Sigmoid colon (tissue), 7 donors: ENCODE data around the gene PLEKHG3. TPM values are rescaled to one million over a fixed set of nuclear protein-coding genes. Genes with fewer than 3 reads are reported as not detected.
A peak's percentile ranks its signal among the peaks of the same experiment; 100 is the strongest.

Experiments used
- DNase-seq: peaks from one replicate; pipeline ENCODE4 v3.0.0-alpha.2; 2019
- H3K27ac ChIP-seq, 4 donors: fragments of 200-600 bp; sonication (generic); one replicate each; pipeline ENCODE4 v1.5.1; 2016 to 2019; ENCODE audit warnings: mild to moderate bottlenecking in 1 of 4
- H3K27me3 ChIP-seq, 3 donors: fragments of 200-600 bp; sonication (generic); one replicate each; pipeline ENCODE4 v1.5.1; 2019; ENCODE audit warnings: mild to moderate bottlenecking in 1 of 3
- H3K36me3 ChIP-seq, 4 donors: fragments of 200-600 bp; sonication (generic); one replicate each; pipeline ENCODE4 v1.5.1; 2016 to 2019
- H3K4me1 ChIP-seq, 4 donors: fragments of 200-600 bp; sonication (generic); one replicate each; pipeline ENCODE4 v1.5.1; 2017 to 2019
- H3K4me3 ChIP-seq, 4 donors: fragments of 200-600 bp; sonication (generic); one replicate each; pipeline ENCODE4 v1.5.1; 2017 to 2019; ENCODE audit warnings: mild to moderate bottlenecking in 2 of 4, moderate library complexity in 1 of 4
- H3K9me3 ChIP-seq, 4 donors: fragments of 200-600 bp in 3 of 4; sonication (generic) in 3 of 4; one replicate each; pipeline versions ENCODE4 v1.5.1 to v1.6.1; 2013 to 2019
- CTCF ChIP-seq, 4 experiments: fragments of 450-650 bp in 3 of 4; fragments of 200-600 bp in 1 of 4; IDR thresholded peaks; one replicate each; pipeline ENCODE4 v1.5.1; 2016 to 2019; ENCODE audit warnings: antibody characterized with exemption in 4 of 4, mild to moderate bottlenecking in 3 of 4, moderate library complexity in 2 of 4
- EP300 ChIP-seq, 4 donors: sonication (generic); formaldehyde crosslinking; IDR thresholded peaks; one replicate each; pipeline ENCODE4 v1.6.1; 2017; ENCODE audit warnings: antibody characterized with exemption in 4 of 4
- POLR2A ChIP-seq, 2 donors: fragments of 450-650 bp; IDR thresholded peaks; one replicate each; pipeline ENCODE4 v1.6.1; 2016; ENCODE audit warnings: antibody characterized with exemption in 2 of 2, mild to moderate bottlenecking in 2 of 2, moderate library complexity in 2 of 2
- POLR2AphosphoS5 ChIP-seq, 4 donors: sonication (generic); formaldehyde crosslinking; IDR thresholded peaks; one replicate each; pipeline ENCODE4 v1.6.1; 2017; ENCODE audit warnings: antibody characterized with exemption in 4 of 4
- WGBS, 2 donors: extraction: QIAGEN DNeasy Blood & Tissue Kit; methylation state at CpG; one replicate each; pipeline ENCODE4 v1.1.7; 2013; 5-methylcytosine and 5-hydroxymethylcytosine counted together
- intact Hi-C: fragments of 100-400 bp; cut with DNase I; formaldehyde crosslinking; loops from one replicate; pipeline ENCODE4 v1.15.1; 2023
- polyA plus RNA-seq, 3 donors: library from polyadenylated mRNA; stranded (reverse); fragments of 200-250 nt; gene quantifications; one replicate each; pipeline ENCODE4 v1.2.3, GENCODE V29; 2013
- total RNA-seq, 4 donors: library from RNA; depleted of rRNA; stranded (reverse); fragments of >200 nt; gene quantifications; one replicate each; pipeline ENCODE4 v1.1.0, GENCODE V29; 2016
- donor health status: healthy with polysubstance abuse.
- donor health status: Bipolar disorder and iron deficiency.
- donor health status: healthy.

The PLEKHG3 gene
- total and polyA plus RNA-seq, 7 donors = 16.9 to 67.9 (median 34.4) TPM

GRCh38 chr14:64732536-64733120 is 28.4 kb downstream of the PLEKHG3 start:
- Histone ChIP-seq H3K4me3 (no peak overlapping the region), H3K27me3 (no peaks in the 10 kb centered on the region), H3K36me3 (peaks cover 45 to 87% (median 70%) of the 10 kb centered on the region in 4 donors), H3K4me1 (peaks cover 0 to 12% (median 6%) of the 10 kb centered on the region in 4 donors), H3K27ac (no peak overlapping the region), H3K9me3 (no peaks in the 10 kb centered on the region)
- WGBS, 2 donors = 92 to 97% methylated on average over 14 of the region's 14 CpGs
- TF ChIP-seq POLR2AphosphoS5 (IDR thresholded peaks at IDR 0.05) (no peak), POLR2A (IDR thresholded peaks at IDR 0.05) (no peak), CTCF (IDR thresholded peaks at IDR 0.05) (no peak), EP300 (IDR thresholded peaks at IDR 0.05) (no peak)
- no peak for DNase-seq
- intact Hi-C loops = no loop called here

DNA sequence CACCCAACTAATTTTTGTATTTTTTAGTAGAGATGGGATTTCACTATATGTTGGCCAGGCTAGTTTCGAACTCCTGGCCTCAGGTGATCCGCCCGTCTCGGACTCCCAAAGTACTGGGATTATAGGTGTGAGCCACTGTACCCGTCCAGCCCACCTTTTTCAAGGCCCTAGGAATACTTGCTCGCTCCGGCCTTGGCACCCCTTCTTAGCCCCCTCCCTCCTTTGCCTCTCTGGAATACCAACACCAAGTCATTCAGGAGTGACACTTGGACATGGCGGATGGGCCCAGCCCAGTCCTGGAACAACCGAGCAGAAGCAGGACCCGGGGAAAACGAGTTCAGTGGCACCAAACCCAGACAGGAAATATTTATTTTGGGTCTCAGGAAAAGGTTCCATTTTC is 29.1 kb downstream of the PLEKHG3 start:
- peaks cover 0 to 12% (median 6%) of the 10 kb centered on the region in 4 donors for H3K4me1 ChIP-seq
- H3K36me3 ChIP-seq = peaks cover 45 to 87% (median 68%) of the 10 kb centered on the region in 4 donors
- DNase-seq = no peak
- WGBS, 2 donors = 89 to 95% methylated on average over 11 of the region's 11 CpGs
- H3K27me3 ChIP-seq = no peaks in the 10 kb centered on the region
- H3K4me3 ChIP-seq = no peak overlapping the region
- intact Hi-C loops = no loop called here
- H3K9me3 ChIP-seq = no peaks in the 10 kb centered on the region
- H3K27ac ChIP-seq = no peak overlapping the region
- TF ChIP-seq CTCF (IDR thresholded peaks at IDR 0.05) = no peak
- no peak for TF ChIP-seq POLR2AphosphoS5 (IDR thresholded peaks at IDR 0.05)
- no peak for TF ChIP-seq EP300 (IDR thresholded peaks at IDR 0.05)
- TF ChIP-seq POLR2A (IDR thresholded peaks at IDR 0.05) = no peak

GRCh38 chr14:64733899-64734298 is 29.7 kb downstream of the PLEKHG3 start:
- H3K4me1 ChIP-seq = peaks cover 0 to 12% (median 5%) of the 10 kb centered on the region in 4 donors
- H3K27ac ChIP-seq = no peak overlapping the region

GRCh38 chr14:64734990-64735389 is 30.8 kb downstream of the PLEKHG3 start:
- H3K36me3 ChIP-seq = peaks cover 44 to 87% (median 64%) of the 10 kb centered on the region in 4 donors
- no peak for DNase-seq
- TF ChIP-seq POLR2AphosphoS5 (IDR thresholded peaks at IDR 0.05) = no peak
- H3K4me1 ChIP-seq = peaks cover 0 to 12% (median 2%) of the 10 kb centered on the region in 4 donors
- 71 to 72% methylated on average over 6 of the region's 6 CpGs for WGBS, 2 donors
- intact Hi-C loops = no loop called here
- H3K27me3 ChIP-seq = no peaks in the 10 kb centered on the region
- H3K9me3 ChIP-seq = no peaks in the 10 kb centered on the region
- H3K27ac ChIP-seq = peak overlapping the region in 3 of 4 donors; percentile 1 to 21 (median 12)
- H3K4me3 ChIP-seq = no peak overlapping the region

More at GRCh38 chr14:64733899-64734298, 29.7 kb downstream of the PLEKHG3 start:
- H3K36me3 ChIP-seq = peaks cover 45 to 87% (median 67%) of the 10 kb centered on the region in 4 donors
- 11 to 25% methylated on average over 1 of the region's 1 CpG for WGBS, 2 donors
- H3K9me3 ChIP-seq = no peaks in the 10 kb centered on the region
- no peaks in the 10 kb centered on the region for H3K27me3 ChIP-seq
- no peak for DNase-seq
- H3K4me3 ChIP-seq = no peak overlapping the region
- intact Hi-C loops = no loop called here
- no peak for TF ChIP-seq POLR2A (IDR thresholded peaks at IDR 0.05)

- H3K36me3 ChIP-seq = peaks cover 42 to 87% (median 66%) of the 10 kb centered on the region in 4 donors
- H3K9me3 ChIP-seq = no peaks in the 10 kb centered on the region
- H3K27me3 ChIP-seq = no peaks in the 10 kb centered on the region
- peaks cover 0 to 12% (median 2%) of the 10 kb centered on the region in 4 donors for H3K4me1 ChIP-seq
- no peak for DNase-seq
- intact Hi-C loops = no loop called here
- no peak for TF ChIP-seq CTCF (IDR thresholded peaks at IDR 0.05)
- WGBS, 2 donors = 39 to 76% methylated on average over 28 of the region's 28 CpGs
- H3K4me3 ChIP-seq = no peak overlapping the region
- H3K27ac ChIP-seq = peak overlapping the region in 2 of 4 donors; percentile 0 to 12
These were observed 32.3 kb downstream of the PLEKHG3 start for GRCh38 chr14:64736271-64737169.
